Stimulated activated CD4-positive, alpha-beta T cell treated with anti-CD3 and anti-CD28 coated beads, Interleukin-1b, Interleukin-23, amount 100 ng/mL, for 24 hours (primary cell): ENCODE data around the gene NTN5.
"Not testable (repeated sequence)": the region's sequence is repeated elsewhere in the genome, so short reads cannot be mapped to it uniquely, and the experiment has no call there.

Source experiments
- DNase-seq, 4 experiments: peaks; one replicate each; pipeline ENCODE4 v3.0.0-alpha.2; 2020; ENCODE audit warnings: low read depth in 4 of 4, low spot score in 1 of 4

The NTN5 gene

DNA sequence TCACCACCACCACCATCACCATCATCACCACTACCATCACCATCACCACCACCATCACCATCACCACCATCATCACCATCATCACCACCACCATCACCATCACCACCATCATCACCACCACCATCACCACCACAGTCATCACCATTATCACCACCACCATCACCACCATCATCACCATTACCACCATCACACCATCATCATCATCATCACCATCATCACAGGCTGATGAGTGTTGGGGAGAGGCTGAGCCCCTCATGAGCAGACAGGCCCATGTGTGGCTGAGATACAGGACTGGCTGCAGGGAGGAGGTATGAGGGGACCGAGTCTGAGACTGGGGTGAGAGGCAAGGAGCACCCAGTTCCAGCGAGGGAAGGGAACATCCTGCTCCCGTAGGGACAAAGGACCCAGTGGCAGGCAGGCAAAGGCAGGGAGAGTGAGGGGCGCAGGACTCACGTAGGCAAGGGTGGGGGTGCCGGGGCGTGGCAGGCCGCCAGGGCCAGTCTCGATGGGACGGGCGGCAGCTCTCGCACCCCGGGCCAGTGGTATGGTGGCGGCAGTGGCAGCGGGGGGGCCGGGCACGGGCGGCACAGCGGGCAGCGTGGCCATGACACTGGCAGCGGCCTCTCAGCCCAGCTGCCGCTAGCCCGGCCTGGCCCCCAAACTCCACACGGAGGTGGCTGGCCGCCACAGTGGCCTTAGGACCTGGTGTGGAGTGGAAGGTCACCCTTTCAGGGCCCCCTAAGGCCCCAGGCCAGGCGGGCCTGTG lies 2.7 kb downstream of the NTN5 start:
- no peak for DNase-seq

DNA sequence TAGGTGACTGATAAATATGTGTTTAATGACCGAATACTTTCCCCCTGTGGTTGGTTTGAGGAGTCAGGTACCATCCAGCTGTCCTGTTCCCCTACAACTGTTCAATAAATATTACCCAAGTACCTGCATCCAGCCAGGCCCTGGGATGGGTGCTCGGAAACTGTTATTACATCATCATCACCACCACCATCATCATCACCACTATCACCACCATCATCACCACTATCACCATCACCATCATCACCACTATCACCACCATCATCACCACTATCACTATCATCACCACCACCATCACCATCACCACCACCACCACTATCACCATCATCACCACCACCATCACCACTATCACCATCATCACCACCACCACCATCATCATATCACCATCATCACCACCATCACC lies 4.1 kb downstream of the NTN5 start:
- no peak for DNase-seq

DNA sequence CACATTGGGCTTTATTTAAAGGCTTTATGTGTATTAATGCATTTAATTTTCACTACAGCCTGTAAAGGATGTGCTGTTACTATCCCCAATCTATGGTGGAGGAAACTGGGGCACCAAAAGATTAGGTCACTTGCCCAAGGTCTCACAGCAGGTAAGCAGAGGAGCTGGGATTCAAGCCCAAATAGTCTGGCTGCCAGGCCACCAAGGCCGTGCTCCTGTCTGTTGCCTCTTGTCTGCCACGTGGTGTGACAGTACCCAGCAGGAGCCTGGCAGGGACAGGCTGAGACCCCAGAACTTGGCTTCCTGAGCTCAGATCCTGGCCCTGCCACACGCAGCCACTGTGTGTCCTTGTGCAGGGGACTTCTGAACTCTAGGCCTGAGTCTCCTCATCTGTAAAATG lies 4.5 kb downstream of the NTN5 start:
- no peak for DNase-seq

DNA sequence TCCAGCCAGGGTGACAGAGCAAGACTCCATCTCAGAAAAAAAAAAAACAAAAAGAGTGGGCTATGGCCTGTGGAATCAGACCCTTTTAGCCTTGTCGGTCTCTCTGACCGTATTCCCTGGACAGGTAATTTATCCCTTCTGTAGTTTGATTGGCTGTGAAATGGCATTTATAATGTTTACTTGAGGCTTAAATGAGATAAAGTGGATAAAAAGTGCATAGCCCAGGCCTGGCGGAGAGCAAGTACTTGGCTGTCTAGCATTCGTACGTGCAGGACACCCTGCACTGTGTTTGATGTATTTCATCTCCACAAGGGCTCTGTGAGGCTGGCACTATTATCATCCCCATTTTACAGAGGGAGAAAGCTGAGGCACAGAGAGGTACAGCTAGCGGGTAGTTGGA lies 7.0 kb downstream of the NTN5 start:
- no peak for DNase-seq

DNA sequence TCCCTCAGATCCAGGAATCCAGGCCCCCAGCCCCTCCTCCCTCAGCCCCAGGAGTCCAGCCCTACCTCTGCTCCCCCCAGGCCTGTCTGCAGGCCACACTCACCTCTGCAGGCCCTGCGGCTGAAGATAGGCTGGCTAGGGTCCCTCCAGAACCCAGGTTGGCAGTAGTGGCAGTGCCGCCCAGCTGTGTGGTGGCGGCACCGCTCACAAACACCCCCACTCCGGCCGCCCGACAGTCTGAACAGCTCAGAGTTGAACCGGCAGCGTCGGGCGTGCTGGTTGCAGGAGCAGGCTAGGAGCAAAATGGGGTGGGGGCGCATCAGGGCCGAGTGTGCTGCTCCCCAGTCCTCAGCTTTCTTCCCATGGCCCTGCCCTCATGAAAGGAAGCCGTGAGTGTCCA lies 8.3 kb downstream of the NTN5 start:
- DNase-seq = no peak

DNA sequence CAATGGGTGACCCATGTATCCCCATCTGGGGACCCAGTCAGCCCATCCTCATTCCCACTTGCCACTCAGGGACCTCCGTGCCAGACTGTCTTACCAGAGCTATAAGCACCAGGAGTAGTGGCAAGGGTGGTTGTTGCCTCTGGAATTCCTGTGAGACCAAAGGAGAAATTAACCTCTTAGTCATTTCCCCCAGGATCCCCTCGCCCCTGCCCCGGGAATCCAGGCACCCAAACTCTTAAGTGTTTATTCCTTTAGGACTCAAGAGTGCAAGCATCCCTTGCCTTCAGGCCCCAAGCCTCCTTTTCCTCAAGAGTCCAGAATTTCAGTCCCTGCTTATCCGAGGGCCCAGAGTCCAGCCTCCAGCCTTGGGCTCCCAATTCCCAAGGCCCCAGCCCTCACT lies 9.2 kb downstream of the NTN5 start:
- DNase-seq = no peak

DNA sequence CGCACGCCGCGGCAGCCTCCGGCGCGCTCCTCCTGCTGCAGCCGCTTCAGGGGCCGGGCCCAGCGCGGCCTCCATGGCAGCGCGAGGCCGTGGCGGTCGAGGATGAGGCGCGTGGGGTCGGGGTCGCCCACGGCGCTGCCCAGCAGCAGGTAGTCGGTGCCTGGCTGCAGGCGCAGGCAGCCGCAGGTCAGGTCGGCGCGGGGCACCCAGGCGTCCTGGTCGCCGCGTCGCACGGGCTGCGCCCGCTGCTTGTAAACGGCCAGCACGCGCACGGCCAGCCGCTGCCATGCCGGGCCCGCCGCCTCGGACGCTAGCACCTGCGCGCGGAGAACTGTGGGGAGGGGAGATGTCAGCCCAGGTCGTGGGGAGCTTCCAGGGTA lies 11.1 kb downstream of the NTN5 start:
- no peak for DNase-seq

DNA sequence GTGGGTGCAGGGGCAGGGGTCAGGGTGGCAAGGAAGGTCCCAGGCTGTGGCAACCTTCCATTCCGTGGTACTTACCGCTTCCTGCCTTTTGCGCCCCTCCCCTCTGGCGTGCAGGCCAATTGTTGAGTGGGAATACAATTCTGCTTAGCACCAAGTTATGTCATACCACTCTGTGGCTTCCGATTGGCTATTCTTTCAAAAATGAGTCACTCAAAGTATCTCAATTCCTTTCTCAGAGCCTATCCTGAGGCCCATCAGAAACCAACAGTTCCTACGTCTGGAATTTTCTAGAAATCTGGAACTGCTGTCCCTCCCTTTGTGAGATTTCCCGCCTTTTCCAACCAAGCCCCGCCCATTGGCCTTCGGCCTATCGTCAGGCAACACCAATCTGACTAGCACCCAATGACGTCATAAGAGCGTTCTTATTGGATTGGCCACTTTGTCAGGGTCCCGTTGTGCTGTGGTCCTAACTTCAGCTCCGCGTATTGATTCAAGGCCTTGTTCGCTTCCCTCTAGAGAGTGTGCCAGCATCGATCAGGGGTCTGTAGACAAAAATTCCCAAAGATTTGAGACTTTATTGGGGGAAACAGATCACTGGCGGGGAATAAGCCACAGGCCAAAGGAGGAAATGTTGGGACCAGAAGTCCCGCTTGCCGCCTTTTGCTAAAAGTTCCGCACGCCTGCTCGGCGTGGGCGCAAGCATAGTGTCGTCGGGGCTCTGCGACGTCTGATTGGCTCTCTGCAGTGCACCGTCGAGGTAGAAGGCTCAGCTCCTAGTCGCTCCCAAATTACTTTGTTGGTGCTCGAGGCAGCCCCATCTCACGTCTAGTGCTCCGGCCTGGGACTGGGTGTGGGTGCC lies 11.7 kb downstream of the NTN5 start:
- peak; percentile 52 to 76 (median 73) for DNase-seq

DNA sequence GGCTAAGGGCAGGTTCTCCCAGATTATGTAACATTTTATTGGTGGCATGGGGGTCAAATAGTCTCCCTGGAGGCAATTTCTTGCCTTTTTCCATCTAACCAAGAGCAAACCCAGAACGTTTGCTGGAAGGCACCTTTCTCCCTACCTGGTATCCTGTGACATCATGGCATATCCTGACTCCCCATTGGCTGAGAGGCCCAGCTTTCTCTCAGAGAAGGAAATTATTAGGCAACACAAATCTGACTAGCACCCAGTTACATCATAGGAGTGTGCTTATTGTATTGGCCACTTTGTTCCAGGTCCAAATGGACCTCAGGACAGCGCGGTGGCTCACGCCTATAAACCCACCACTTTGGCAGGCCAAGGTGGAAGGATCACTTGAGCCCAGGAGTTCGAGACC lies 13.0 kb downstream of the NTN5 start:
- no peak for DNase-seq

DNA sequence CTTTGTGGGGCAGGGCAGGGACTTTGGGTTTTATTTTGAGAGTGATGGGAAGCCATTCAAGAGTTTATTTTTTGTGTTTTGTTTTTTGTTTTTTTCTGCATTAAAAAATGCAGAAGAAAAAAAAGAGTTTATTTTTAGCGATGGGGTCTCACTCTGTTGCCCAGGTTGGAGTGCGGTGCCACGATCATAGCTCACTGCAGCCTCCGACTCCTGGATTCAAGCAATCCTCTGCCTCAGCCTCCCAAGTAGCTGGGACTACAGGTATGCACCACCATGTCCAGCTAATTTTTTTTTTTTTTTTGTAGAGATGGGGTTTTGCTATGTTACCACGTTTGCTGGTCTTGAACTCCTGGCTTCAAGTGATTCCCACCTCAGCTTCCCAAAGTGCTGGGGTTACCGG lies 14.3 kb downstream of the NTN5 start:
- no peak for DNase-seq

DNA sequence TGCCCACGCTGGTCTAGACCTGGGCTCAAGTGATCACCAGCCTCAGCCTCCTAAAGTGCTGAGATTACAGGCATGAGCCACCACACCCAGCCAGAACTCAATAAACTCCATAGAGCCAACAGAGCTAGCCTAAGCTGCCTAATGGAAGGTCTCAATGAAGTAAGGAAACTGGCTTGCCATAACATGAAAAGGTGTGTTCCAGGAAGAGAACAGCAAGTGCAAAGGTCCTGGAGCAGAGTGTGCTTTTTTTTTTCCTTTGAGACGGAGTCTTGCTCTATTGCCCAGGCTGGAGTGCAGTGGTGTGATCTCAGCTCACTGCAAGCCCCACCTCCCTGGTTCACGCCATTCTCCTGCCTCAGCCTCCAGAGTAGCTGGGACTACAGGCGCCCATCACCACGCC lies 15.0 kb downstream of the NTN5 start:
- not testable (repeated sequence) for DNase-seq

DNA sequence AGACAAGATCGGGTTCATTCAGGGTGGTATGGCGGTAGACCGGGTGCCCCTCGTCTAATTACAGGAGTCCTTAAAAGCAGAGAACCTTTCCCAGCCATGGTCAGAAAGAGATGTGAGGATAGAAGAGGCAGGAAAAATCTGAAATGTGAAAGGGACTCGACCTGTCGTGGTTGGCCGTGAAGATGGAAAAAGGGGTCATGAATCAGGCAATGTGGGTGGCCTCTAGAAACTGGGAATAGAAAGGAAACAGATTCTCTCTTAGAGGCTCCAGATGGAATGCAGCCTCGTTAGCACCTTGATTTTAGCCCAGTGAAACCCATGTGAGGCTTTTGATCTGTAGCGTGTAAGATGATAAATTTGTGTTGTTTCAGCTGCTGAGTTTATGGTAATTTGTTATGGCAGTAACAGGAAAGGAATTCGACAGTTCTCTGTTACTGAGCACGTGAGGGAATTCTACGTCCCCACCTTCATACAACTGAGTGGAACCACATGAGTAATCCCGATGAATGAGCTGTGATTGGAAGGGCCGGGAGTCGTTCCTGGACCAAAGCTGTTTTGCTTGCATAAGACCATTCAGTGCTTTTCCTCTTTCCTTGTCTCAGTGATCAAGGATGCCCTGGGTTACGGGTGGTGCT lies 15.9 kb downstream of the NTN5 start:
- DNase-seq = no peak

DNA sequence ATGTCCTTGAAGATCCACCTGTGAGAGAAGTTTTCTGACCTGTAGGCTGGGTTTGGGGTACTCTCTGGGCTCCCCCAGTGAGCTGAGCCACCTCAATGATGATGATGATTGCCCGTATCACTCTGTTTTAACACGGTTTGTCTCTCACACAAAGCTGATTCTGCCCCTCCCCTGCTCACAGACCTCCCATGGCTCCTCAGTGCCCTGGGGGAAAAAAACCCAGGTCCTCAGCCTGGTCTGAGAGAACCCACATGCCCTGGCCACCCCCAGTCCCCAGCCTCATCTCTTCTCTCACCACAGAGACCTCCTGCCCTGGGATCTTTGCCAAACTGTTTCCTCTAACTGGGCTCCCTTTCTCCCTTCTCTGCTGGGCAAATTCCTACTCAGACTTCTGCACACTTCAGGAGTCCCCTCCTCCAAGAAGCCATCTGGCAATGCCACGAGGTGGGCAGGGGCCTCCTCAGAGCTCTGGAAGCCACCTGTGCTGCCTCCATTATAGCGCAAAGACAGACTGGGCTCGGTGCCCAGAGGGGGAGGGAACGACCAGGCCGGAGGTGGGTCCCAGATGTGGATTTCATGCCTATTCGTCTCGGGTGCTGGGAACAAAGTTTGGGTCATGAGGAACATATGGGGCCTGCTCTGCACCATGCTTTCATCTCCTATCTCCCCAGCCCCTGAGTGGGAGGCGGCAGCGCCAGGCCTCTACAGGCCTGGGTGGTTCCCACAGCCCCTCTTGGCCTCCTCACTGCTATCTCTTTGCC lies 18.3 kb downstream of the NTN5 start:
- DNase-seq = no peak

DNA sequence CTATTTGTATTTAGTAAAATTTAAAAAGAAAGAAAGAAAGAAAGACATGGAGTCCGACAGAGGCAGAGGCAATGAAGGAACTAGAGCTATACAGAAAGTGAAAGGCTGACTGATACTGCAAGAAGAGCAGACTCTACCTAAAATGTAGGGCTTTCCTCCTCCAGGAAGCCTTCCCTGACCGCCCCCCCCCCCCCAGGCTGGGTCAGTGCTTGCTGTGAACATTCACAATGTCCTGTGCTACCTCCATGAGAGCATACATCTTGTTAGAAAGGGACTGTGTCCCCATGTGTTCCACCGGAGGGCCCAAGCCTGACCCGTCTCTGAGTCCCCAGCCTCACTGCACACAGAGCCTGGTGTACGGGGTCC lies 21.2 kb downstream of the NTN5 start:
- no peak for DNase-seq

DNA sequence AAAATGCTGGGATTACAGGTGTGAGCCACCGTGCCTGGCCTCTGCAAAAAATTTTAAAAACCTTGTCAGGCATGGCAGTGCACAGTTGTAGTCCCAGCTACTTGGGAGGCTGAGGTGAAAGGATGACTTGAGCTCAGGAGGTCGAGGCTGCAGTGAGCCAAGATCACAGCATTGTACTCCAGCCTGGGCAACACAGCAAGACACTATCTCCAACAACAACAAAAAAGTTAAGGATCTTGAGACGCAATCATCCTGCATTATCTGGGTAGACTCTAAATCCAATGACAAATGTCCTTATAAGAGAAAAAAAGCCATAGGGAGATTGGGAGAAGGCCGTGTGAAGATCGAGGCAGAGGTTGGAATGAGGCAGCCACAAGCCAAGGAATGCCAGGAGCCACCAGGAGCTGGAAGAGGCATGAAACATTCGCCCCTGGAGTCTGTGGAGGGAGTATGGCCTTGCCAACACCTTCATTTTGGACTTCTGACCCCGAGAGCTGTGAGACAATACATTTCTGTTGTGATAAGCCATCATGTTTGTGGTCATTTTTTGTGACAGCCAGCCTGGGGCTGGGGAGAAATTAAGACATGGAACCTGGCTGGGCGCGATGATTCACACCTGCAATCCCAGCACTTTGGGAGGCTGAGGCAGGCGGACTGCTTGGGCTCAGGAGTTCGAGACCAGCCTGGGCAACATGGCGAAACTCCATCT lies 21.7 kb downstream of the NTN5 start:
- DNase-seq = no peak

DNA sequence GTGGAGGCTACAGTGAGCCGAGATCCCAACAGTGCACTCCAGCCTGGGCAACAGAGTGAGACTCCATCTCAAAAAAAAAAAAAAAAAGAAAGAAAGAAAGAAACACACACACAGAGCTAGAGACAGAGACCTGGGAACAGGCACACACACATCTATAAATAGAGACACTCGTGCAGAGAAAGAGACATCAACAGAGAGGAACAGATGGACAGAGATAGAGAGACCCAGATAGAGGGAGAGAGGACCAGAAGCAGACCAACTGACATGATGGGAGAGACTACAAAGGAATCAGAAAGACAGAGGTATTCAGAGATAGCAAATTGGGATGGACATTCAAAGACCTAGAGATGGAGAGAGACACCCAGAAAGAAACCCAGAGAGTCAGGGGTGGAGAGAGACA lies 24.7 kb downstream of the NTN5 start:
- no peak for DNase-seq

DNA sequence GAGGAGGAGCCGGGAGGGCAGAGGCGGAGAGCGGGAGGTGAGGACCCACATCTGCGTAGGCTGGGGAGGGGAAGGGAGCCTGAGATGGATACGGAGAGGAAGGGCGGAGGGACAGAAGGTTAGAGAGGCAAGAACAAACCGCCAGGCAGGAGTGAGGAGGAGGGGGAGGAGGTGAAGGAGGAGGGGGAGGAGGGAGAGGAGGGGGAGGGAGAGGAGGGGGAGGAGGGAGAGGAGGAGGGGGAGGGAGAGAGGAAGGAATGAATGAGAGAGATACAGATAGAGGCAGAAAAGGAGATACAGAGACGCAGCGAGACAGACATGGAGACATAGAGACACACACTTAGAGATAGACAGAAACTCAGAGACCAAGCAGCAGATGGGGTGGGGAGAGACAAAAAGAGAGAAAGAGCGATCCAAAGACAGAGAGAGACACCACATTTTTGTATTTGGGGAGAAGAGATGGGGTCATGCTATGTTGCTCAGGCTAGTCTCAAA lies 26.0 kb downstream of the NTN5 start:
- no peak for DNase-seq

DNA sequence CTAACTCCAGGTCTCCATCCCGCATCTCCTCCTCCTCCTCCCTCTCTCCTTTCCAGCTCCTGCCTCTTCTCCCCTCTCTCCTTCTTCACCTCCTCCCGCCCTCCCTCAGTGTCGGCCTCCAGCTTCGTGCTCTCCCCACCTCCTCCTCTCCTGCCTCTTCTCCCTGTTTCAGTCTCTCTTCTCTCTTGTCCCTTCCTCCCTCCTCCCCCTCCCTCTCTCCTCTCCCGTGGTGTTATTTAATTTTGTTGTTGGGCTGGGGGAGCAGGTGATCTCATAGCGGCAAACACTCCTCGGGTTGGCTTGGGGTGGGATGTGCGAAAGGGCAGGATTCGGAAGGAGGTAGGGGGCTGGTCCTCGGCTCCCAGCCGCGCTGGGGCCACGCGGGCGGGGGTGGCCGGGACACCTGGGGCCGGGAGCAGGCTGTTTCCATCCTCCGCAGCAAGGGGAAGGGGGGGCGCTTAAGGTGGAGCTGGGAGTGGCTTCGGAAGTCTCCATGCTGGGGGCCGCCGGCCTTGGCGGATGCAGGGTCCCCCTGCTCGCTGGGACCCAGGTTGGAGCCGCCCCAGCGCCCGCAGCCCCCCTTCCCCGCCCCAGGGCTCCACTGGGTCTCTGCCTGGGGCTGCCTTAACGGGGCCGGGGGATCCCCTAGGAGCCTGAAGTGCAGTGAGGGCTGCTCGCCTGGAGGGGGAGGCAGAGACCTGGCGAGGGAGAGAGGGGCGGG lies 26.7 kb downstream of the NTN5 start, which contains the start of gene CA11:
Gene CA11 (minus strand): TSS at position 187 of the 721 bp plus-strand sequence. CDS start 555 bp downstream, outside the sequence.
- peak in 3 of 4 experiments; percentile 82 to 90 (median 82) for DNase-seq

DNA sequence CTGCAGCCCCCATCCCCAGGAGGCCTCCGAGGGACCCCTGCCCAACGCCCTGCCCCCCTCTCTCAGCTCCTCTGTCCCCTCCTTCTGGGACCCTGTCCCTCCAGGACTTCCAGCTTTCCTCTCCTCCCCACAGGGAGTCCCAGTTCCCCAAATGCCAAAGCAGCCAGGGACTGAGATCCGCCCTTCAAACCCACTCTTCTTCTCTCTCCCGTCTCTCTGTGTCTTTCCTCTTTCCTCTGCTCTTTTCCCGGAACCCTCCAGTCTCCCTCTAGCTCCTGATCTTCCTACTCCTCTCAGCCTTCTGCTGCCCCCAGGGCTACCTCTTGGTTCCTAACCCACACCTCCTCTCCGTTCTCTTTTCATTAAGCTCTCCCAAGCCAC lies 27.2 kb downstream of the NTN5 start:
- DNase-seq = no peak
